ENCODE data around the gene SPATA46.
"Not testable (repeated sequence)": the region's sequence is repeated elsewhere in the genome, so short reads cannot be mapped to it uniquely, and the experiment has no call there.

DNA sequence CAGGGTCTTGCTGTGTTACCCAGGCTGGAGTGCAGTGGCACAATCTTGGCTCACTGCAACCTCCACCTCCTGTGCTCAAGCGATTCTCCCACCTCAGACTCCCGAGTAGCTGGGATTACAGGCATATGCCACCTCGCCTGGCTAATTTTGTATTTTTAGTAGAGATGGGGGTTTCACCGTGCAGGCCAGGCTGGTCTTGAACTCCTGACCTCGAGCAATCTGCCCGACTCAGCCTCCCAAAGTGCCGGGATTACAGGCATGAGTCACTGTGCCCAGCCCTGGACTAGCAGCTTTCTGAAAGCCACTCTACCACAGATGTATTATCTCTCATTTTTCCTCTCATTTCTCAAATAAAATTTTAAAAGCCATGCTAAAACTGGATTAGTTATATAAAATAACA is 41.9 kb upstream of the SPATA46 start:
- not testable (repeated sequence) for TF ChIP-seq POLR2A, POLR2AphosphoS5 (IDR thresholded peaks at IDR 0.05)

Data from breast epithelium (tissue), 3 donors.